Measurements from ENCODE around the gene UBQLN4. TPM values are rescaled to one million over a fixed set of nuclear protein-coding genes. Genes with fewer than 3 reads are reported as not detected.
"Not testable (repeated sequence)": the region's sequence is repeated elsewhere in the genome, so short reads cannot be mapped to it uniquely, and the experiment has no call there.

The UBQLN4 gene
- total RNA-seq, 2 donors from 2014 or later: 23.2 to 43.4 TPM

DNA sequence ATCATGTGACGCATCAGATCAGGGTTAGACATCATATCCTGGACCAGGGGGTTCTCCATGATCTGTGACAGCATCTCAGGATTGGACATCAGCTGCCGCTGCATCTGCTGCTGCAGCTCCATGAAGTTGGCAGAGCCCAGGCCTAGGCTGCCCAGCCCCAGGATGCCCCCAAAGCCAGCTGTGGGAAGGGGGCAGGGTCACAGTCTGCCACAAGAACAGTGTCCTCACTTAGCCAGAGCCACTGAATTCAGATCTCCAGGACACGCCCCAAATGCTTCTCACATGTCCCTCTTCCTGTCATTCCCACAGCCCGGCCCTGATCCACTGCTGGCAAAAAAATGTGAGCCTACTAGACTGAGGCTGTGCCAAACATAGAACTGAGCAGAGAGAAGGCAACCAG lies 3.2 kb downstream of the UBQLN4 start:
- no peaks in the 10 kb centered on the region for H3K27me3 ChIP-seq
- no peak overlapping the region for H3K9ac ChIP-seq (ENCODE audit: low read depth in 2 of 2, low read length in 2 of 2)
- H3K4me3 ChIP-seq: no peak overlapping the region
- peaks cover 2% of the 10 kb centered on the region for H3K4me1 ChIP-seq
- TF ChIP-seq, protein P1, sequence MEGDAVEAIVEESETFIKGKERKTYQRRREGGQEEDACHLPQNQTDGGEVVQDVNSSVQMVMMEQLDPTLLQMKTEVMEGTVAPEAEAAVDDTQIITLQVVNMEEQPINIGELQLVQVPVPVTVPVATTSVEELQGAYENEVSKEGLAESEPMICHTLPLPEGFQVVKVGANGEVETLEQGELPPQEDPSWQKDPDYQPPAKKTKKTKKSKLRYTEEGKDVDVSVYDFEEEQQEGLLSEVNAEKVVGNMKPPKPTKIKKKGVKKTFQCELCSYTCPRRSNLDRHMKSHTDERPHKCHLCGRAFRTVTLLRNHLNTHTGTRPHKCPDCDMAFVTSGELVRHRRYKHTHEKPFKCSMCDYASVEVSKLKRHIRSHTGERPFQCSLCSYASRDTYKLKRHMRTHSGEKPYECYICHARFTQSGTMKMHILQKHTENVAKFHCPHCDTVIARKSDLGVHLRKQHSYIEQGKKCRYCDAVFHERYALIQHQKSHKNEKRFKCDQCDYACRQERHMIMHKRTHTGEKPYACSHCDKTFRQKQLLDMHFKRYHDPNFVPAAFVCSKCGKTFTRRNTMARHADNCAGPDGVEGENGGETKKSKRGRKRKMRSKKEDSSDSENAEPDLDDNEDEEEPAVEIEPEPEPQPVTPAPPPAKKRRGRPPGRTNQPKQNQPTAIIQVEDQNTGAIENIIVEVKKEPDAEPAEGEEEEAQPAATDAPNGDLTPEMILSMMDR (IDR thresholded peaks at IDR 0.05): no peak
- H3K36me3 ChIP-seq: no peaks in the 10 kb centered on the region
- H3K9me3 ChIP-seq: no peaks in the 10 kb centered on the region
- intact Hi-C loops (cut with DNase I): no loop called here
- H3K27ac ChIP-seq: no peak overlapping the region
- DNase-seq: no peak

DNA sequence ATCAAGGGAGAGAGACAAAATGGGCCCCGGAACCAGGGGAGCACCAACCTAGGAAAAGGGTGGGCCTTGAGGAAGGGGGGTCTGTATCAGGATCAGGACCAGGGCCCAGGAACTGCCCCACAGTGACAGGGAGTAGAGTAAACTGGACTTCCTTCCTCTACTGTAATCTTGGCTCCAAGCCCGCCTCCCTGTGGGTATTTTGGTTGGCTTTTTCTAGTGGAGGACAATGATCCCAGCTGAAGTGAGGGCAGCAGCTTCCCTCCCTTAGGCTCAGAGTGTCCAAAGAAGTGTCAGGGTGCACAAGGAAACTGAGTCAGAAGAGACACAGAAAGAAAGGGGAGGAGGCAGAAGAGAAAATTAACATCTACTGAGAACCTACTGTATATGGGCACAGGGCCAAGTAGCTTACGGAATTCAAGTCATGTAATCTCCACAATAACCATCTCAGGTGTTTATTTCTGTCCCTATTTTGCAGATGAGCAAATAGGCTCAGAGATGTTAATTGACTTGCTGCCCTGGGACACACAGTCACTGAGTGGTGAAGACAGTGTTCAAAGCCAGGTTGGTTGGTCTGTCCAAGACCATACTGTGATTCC lies 4.8 kb downstream of the UBQLN4 start:
- Histone ChIP-seq H3K4me1 (no peaks in the 10 kb centered on the region), H3K27me3 (no peaks in the 10 kb centered on the region), H3K9ac (ENCODE audit: low read depth in 2 of 2, low read length in 2 of 2) (no peak overlapping the region), H3K4me3 (no peak overlapping the region), H3K36me3 (no peaks in the 10 kb centered on the region), H3K9me3 (no peaks in the 10 kb centered on the region), H3K27ac (no peak overlapping the region)
- TF ChIP-seq, protein P1 (IDR thresholded peaks at IDR 0.05): no peak
- intact Hi-C loops (cut with DNase I): no loop called here
- DNase-seq: no peak

DNA sequence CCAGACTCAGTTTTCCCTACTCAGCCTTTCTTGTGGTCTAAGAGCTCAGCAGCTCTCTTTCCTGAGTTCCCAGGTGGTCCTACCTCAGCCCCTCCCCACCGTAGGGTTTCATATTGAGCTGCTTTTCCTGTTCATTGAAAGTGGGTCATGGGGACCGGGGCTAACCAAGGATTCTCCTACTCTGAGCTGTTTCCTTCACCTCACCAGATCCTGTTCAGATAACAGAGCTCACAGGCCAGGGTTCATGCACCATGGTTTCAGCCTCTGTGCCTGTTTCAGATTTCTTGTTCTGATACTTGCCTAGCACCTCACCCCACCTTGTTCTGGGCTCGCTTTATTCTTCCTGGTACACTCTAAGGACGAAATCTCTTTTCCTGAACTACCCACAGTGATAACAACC lies 8.5 kb downstream of the UBQLN4 start:
- Histone ChIP-seq H3K27me3 (no peaks in the 10 kb centered on the region), H3K4me3 (no peak overlapping the region), H3K4me1 (no peaks in the 10 kb centered on the region), H3K9me3 (no peaks in the 10 kb centered on the region), H3K27ac (no peak overlapping the region), H3K36me3 (no peaks in the 10 kb centered on the region), H3K9ac (ENCODE audit: low read depth in 2 of 2, low read length in 2 of 2) (no peak overlapping the region)
- TF ChIP-seq, protein P1 (IDR thresholded peaks at IDR 0.05): no peak
- DNase-seq: no peak
- intact Hi-C loops (cut with DNase I): no loop called here

DNA sequence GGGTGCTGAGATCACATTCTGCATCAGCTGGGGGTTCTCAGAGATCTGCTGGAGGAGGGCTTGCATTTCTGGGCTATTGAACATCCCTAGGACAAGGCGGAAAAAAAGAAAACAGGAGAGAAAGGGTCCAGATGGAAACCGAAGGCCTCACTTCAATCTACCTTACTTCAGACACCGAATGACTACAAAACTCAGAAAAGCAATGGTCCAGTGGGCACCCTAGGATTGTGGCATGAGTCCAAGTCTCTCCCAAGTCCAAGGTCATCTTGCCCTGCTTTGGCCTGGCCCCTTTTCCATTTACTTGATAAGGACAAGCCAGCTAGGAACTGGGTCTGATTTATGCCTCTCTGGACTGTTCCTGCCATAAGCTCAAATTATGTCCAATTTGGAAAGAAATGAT lies 10.8 kb downstream of the UBQLN4 start:
- no peak overlapping the region for H3K4me3 ChIP-seq
- no peaks in the 10 kb centered on the region for H3K4me1 ChIP-seq
- no peaks in the 10 kb centered on the region for H3K36me3 ChIP-seq
- H3K9me3 ChIP-seq: no peaks in the 10 kb centered on the region
- no peak overlapping the region for H3K27ac ChIP-seq
- intact Hi-C loops (cut with DNase I): no loop called here
- TF ChIP-seq, protein P1 (IDR thresholded peaks at IDR 0.05): no peak
- H3K27me3 ChIP-seq: no peaks in the 10 kb centered on the region
- H3K9ac ChIP-seq (ENCODE audit: low read depth in 2 of 2, low read length in 2 of 2): no peak overlapping the region
- no peak for DNase-seq

DNA sequence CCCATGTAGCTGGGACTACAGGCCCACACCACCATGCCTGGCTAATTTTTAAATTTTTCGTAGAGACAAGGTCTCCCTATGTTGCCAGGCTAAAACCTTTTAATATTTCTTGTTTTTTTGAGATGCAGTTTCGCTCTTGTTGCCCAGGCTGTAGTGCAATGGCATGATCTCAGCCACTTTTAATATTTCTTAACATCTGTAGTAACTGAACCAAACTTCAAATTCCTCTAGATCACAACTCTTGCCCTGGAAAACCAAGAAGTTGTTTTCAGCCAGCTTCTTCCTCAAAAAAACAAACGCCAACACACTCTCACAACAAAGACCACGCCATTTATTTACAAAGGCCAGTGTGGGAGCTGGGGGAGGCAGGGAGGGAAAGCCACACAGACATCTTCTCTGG lies 18.6 kb downstream of the UBQLN4 start:
- H3K9me3 ChIP-seq; H3K4me1 ChIP-seq; H3K27me3 ChIP-seq; intact Hi-C loops (cut with DNase I); H3K27ac ChIP-seq; H3K4me3 ChIP-seq; DNase-seq; H3K36me3 ChIP-seq; H3K9ac ChIP-seq (ENCODE audit: low read depth in 2 of 2, low read length in 2 of 2): not testable (repeated sequence)

DNA sequence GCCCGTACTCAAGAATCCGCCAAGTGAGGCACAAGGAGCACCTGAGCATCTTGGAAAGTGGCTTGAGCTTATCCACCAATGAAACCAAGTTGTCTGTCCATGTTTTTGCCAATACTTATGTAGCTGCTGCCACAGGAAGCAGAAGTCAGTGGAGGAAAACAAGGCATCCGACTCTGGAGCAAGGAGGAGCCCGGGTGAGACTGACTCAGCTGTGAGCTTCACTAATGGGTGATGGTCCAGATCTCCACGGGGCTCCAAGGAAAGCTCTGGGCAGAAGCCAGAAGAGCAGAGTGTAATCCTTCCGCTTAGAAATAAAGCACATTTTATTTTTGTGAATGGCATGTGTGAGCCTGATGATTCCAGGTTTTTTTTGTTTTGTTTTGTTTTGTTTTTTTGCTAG lies 20.6 kb downstream of the UBQLN4 start:
- intact Hi-C loops (cut with DNase I): no loop called here
- Histone ChIP-seq H3K9ac (ENCODE audit: low read depth in 2 of 2, low read length in 2 of 2) (no peak overlapping the region), H3K4me3 (no peak overlapping the region), H3K36me3 (no peaks in the 10 kb centered on the region), H3K27me3 (no peaks in the 10 kb centered on the region), H3K4me1 (no peaks in the 10 kb centered on the region), H3K27ac (no peak overlapping the region), H3K9me3 (no peaks in the 10 kb centered on the region)
- TF ChIP-seq, protein P1 (IDR thresholded peaks at IDR 0.05): no peak
- DNase-seq: no peak

Measured in colonic mucosa (tissue), 4 donors.